Transverse colon (tissue), 4 donors: ENCODE data around the gene CHST3. TPM values are rescaled to one million over a fixed set of nuclear protein-coding genes. Genes with fewer than 3 reads are reported as not detected.

Experiments used
- DNase-seq: peaks from one replicate; pipeline ENCODE4 v3.0.0-alpha.2; 2019
- H3K27ac ChIP-seq, 4 donors: fragments of 200-600 bp; sonication (generic); 2 replicates each; pipeline ENCODE4 v1.5.1; 2016 to 2018; ENCODE audit warnings: inconsistent platforms in 4 of 4
- H3K27me3 ChIP-seq: fragments of 200-600 bp; sonication (generic); 2 replicates; pipeline ENCODE4 v1.5.1; 2017; ENCODE audit warnings: inconsistent platforms
- H3K36me3 ChIP-seq, 4 donors: fragments of 200-600 bp; sonication (generic); 2 replicates each; pipeline ENCODE4 v1.5.1; 2017 to 2019; ENCODE audit warnings: inconsistent platforms in 4 of 4
- H3K4me1 ChIP-seq, 4 donors: fragments of 200-600 bp; sonication (generic); 2 replicates each; pipeline ENCODE4 v1.5.1; 2017 to 2020; ENCODE audit warnings: inconsistent platforms in 4 of 4
- H3K4me3 ChIP-seq, 4 donors: fragments of 200-600 bp; sonication (generic); 1 replicate in 1 of 4; 2 replicates in 3 of 4; pipeline versions ENCODE4 v1.5.1 to v1.6.1; 2017 to 2019; ENCODE audit warnings: inconsistent platforms in 4 of 4
- H3K9me3 ChIP-seq, 2 donors: fragments of 200-600 bp; sonication (generic); 2 replicates each; pipeline ENCODE4 v1.5.1; 2017 to 2019; ENCODE audit warnings: inconsistent platforms in 2 of 2
- CTCF ChIP-seq, 5 experiments: fragments of 200-600 bp in 3 of 5; fragments of 450-650 bp in 2 of 5; sonication (generic) in 3 of 5; IDR thresholded peaks; 1 replicate in 2 of 5; 2 replicates in 3 of 5; pipeline ENCODE4 v1.5.1; 2016 to 2017; ENCODE audit warnings: antibody characterized with exemption in 5 of 5, inconsistent platforms in 3 of 5, mild to moderate bottlenecking in 2 of 5, moderate library complexity in 1 of 5
- EP300 ChIP-seq: sonication (generic); formaldehyde crosslinking; IDR thresholded peaks from one replicate; pipeline ENCODE4 v1.6.1; 2017; ENCODE audit warnings: antibody characterized with exemption, low read depth
- POLR2A ChIP-seq: fragments of 450-650 bp; IDR thresholded peaks from one replicate; pipeline ENCODE4 v1.6.1; 2016; ENCODE audit warnings: antibody characterized with exemption, mild to moderate bottlenecking, moderate library complexity
- POLR2AphosphoS5 ChIP-seq, 3 donors: sonication (generic); formaldehyde crosslinking; IDR thresholded peaks; one replicate each; pipeline ENCODE4 v1.6.1; 2016; ENCODE audit warnings: antibody characterized with exemption in 3 of 3
- WGBS, 2 donors: methylation state at CpG; one replicate each; pipeline ENCODE4 v1.1.5; 2018; ENCODE audit warnings: low coverage in 1 of 2; 5-methylcytosine and 5-hydroxymethylcytosine counted together
- in situ Hi-C, 4 donors: fragments of 200-750 bp; cut with MboI; loops; one replicate each; pipeline versions ENCODE4 v1.15.0 to v1.15.1; 2017; ENCODE audit warnings: low sequenced_read_pairs in 3 of 4, low pct_ligation_motif_present in 1 of 4, low pct_unique_long_range_greater_than_20kb in 1 of 4
- intact Hi-C: fragments of 100-400 bp; cut with DNase I; formaldehyde crosslinking; loops from one replicate; pipeline ENCODE4 v1.15.1; 2023; ENCODE audit warnings: low total_unique reads
- total RNA-seq, 4 donors: library from RNA; depleted of rRNA; stranded (reverse); fragments of >200 nt; gene quantifications; one replicate each; pipeline ENCODE4 v1.1.0, GENCODE V29; 2016

CHST3 gene
- total RNA-seq, 4 donors from 2014 or later, result 1.6 to 10.5 (median 3.9) TPM

GRCh38 chr10:72009425-72010081 is 45.4 kb downstream of the CHST3 start:
- no peaks in the 10 kb centered on the region for H3K9me3 ChIP-seq
- in situ Hi-C loops, result no loop called here
- intact Hi-C loops, result loop anchor here (5.0 kb wide), 1 partner anchor 37 kb away; no protein-coding TSS in a partner anchor
- H3K4me3 ChIP-seq, result no peak overlapping the region
- no peaks in the 10 kb centered on the region for H3K27me3 ChIP-seq
- H3K27ac ChIP-seq, result peak overlapping the region; percentile 75 to 94 (median 85)
- DNase-seq, result peak; percentile 81
- peaks cover 15 to 23% (median 21%) of the 10 kb centered on the region in 4 donors for H3K4me1 ChIP-seq
- peak in 2 of 3 donors; percentile 64 to 79 for TF ChIP-seq POLR2AphosphoS5 (IDR thresholded peaks at IDR 0.05)
- TF ChIP-seq EP300, result peak; percentile 58
- TF ChIP-seq CTCF (IDR thresholded peaks at IDR 0.05), result no peak
- no peak for TF ChIP-seq POLR2A
- H3K36me3 ChIP-seq, result no peaks in the 10 kb centered on the region
- WGBS, 2 donors, result 37% methylated on average over 12 of the region's 12 CpGs; no CpG with 5 or more reads in 1 of the 2 donors

GRCh38 chr10:72010234-72010973 is 46.2 kb downstream of the CHST3 start:
- in situ Hi-C loops (no loop called here), intact Hi-C loops (no loop called here)
- H3K36me3 ChIP-seq, result no peaks in the 10 kb centered on the region
- 78 to 100% methylated on average over 1 to 7 of the region's 7 CpGs for WGBS, 2 donors
- no peak overlapping the region for H3K4me3 ChIP-seq
- peaks cover 15 to 23% (median 21%) of the 10 kb centered on the region in 4 donors for H3K4me1 ChIP-seq
- TF ChIP-seq CTCF (IDR thresholded peaks at IDR 0.05), result no peak
- no peak for TF ChIP-seq POLR2A
- TF ChIP-seq POLR2AphosphoS5 (IDR thresholded peaks at IDR 0.05), result no peak
- TF ChIP-seq EP300, result no peak
- H3K27me3 ChIP-seq, result no peaks in the 10 kb centered on the region
- no peaks in the 10 kb centered on the region for H3K9me3 ChIP-seq
- H3K27ac ChIP-seq, result peak overlapping the region; percentile 75 to 94 (median 85)
- no peak for DNase-seq

GRCh38 chr10:72011016-72011415 is 46.8 kb downstream of the CHST3 start:
- in situ Hi-C loops (no loop called here), intact Hi-C loops (no loop called here)
- no peaks in the 10 kb centered on the region for H3K27me3 ChIP-seq
- no peaks in the 10 kb centered on the region for H3K9me3 ChIP-seq
- peaks cover 15 to 29% (median 21%) of the 10 kb centered on the region in 4 donors for H3K4me1 ChIP-seq
- no peak overlapping the region for H3K4me3 ChIP-seq
- H3K27ac ChIP-seq, result peak overlapping the region; percentile 75 to 94 (median 85)
- DNase-seq, result no peak
- 78 to 89% methylated on average over 3 to 9 of the region's 9 CpGs for WGBS, 2 donors
- TF ChIP-seq EP300, result no peak
- no peak for TF ChIP-seq POLR2AphosphoS5 (IDR thresholded peaks at IDR 0.05)
- no peak for TF ChIP-seq CTCF (IDR thresholded peaks at IDR 0.05)
- TF ChIP-seq POLR2A, result no peak
- no peaks in the 10 kb centered on the region for H3K36me3 ChIP-seq

GRCh38 chr10:72011468-72011867 is 47.3 kb downstream of the CHST3 start:
- in situ Hi-C loops, result no loop called here
- no peaks in the 10 kb centered on the region for H3K36me3 ChIP-seq
- WGBS, 2 donors, result 84% methylated on average over 8 of the region's 8 CpGs; no CpG with 5 or more reads in 1 of the 2 donors
- no peak overlapping the region for H3K4me3 ChIP-seq
- no peak for DNase-seq
- peak overlapping the region in 3 of 4 donors; percentile 75 to 94 (median 88) for H3K27ac ChIP-seq
- peaks cover 19 to 34% (median 23%) of the 10 kb centered on the region in 4 donors for H3K4me1 ChIP-seq
- intact Hi-C loops, result no loop called here
- TF ChIP-seq EP300, result no peak
- no peak for TF ChIP-seq POLR2AphosphoS5 (IDR thresholded peaks at IDR 0.05)
- TF ChIP-seq CTCF (IDR thresholded peaks at IDR 0.05), result no peak
- TF ChIP-seq POLR2A, result no peak
- H3K9me3 ChIP-seq, result no peaks in the 10 kb centered on the region
- no peaks in the 10 kb centered on the region for H3K27me3 ChIP-seq
